GM15510 (cell line): ENCODE data around the gene USP51.

Experiments
- POLR2A ChIP-seq: IDR thresholded peaks from 3 replicates; pipeline ENCODE4 v1.6.1; 2011; ENCODE audit warnings: borderline replicate concordance; ENCODE audit not compliant: insufficient read length; ENCODE audit errors: extremely low read depth

The USP51 gene

GRCh38 chrX:55451141-55451540 is 38.5 kb downstream of the USP51 start:
- TF ChIP-seq POLR2A = no peak

GRCh38 chrX:55450259-55450658 is 39.4 kb downstream of the USP51 start:
- no peak for TF ChIP-seq POLR2A
